Endometrium (tissue), 2 donors: ENCODE measurements around the gene SNAP25.

Source experiments
- FAIRE-seq: peaks from 2 replicates; lab custom pipeline; 2012; peaks lifted over from hg19 to GRCh38; lab: Jason Lieb, UNC
- donor health status: control.
- donor health status: control.

The SNAP25 gene

DNA sequence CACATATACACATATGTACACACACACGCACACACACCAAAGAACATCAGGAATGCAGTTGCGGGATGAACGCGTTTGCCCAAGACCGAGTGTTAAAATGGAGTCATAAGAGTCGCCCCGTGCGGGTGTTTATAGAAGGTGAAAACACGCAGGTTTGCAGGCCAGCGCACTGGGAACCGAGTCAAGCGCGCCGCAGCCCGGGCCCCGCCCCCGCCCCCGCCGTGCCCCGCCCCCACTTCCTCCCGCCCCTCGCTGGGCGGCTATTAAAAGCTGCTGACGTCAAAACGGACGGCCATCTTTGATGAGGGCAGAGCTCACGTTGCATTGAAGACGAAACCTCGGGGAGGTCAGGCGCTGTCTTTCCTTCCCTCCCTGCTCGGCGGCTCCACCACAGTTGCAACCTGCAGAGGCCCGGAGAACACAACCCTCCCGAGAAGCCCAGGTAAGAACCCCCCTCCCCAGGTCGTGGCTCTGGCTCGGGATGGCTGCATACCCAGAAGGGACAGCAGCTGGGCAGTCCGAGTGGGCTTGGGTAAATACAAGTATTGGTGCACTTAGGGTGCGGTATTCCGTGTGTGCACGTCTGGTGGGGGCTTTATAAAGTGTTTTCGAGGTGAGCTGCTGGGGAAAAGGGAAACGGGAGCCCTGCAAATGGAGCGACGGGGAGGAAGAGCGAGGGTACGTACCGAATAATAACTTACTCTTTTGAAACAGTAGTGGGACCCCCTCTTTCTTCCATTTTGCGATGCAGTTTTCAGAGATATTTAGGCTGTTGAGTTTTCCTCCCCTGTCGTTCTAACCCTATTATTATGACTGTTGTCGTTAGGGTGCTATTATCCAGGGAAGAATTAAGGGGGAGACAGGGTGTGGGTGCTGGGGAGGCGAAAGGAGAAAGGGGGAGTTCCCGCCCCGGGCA lies at the start of gene SNAP25:
Gene SNAP25 (plus strand): TSS at position 295 of the 916 bp plus-strand sequence. CDS start 56,662 bp downstream, outside the sequence.
- FAIRE-seq, result no peak

DNA sequence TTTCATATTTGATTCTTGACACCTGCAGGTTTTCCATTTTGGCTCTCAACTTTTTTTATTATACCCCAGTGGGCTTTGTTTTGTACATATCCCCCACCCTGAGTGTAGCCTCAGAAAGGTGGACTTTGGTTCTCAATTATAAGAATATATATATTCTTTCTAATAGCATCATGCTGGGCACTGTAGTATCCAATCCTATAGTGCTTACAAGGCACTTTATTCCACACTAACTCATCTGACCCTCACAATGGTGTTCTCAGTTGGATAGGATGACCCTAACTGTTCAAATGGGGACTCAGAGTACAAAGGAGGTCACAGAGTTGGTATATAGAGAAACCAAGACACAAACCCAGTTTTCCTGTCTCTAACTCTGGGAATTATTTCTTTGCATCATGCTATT lies 48.9 kb upstream of the SNAP25 start:
- no peak for FAIRE-seq

DNA sequence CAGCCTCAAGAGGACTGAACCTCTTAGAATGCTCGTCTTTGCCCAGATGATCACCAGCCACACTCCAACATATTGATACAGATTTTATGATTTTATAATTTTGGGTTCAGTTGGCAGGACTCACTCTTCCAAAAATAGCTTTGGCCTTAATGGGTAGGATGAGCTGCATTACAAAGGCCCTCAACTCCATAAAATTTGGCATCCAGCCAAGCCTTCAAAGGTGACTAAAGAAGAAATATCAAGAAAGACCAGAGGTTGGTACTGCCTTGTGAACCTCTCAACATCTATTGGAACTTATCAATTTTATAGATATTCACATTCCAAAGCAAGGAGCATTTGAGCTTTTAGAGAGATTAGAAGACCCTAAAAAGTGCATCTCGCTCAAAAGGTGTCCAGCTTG lies 48.4 kb upstream of the SNAP25 start:
- no peak for FAIRE-seq

DNA sequence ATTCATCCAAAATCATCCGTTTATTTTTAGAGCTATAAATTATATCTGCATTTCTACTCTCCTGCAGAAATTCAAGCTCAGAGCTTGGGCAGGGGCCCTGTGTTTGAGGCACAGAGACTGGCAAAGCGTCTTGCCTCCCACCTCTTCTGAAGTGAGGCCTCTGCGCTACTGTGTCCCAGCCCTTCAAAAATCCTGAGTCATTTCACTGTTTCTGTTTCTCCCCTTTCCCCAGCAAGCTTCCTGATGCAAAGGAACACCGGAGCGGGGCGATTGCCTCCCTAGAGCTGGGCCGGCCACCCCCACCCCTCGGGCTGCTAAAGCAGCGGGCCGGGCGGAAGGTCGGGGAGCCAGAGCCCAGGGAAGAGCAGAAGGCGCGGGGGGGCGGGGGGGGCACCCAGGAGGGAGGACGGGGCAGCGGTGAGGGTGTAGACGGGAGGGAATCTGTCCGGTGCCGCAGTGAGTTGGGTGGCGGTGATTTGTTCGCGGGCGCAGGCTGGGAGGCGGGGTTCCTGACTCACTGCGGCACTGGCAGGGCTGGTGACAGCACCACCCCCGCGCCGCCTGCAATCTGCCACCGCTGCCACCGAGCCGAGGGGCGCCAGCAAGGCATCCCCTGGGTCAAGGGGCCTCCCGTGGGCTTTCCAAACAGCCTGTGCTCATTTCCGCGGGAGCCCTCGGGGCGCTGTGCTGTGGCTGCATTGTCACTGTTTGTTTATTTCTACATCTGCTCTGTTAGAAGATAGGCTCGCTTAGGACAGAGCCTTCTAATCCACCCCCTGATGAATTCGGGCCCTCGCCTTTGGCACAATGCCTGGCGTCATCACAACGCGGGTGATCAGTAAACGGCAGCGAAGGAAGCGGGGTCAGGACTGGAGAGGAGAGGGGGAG lies 46.5 kb upstream of the SNAP25 start:
- FAIRE-seq, result no peak

DNA sequence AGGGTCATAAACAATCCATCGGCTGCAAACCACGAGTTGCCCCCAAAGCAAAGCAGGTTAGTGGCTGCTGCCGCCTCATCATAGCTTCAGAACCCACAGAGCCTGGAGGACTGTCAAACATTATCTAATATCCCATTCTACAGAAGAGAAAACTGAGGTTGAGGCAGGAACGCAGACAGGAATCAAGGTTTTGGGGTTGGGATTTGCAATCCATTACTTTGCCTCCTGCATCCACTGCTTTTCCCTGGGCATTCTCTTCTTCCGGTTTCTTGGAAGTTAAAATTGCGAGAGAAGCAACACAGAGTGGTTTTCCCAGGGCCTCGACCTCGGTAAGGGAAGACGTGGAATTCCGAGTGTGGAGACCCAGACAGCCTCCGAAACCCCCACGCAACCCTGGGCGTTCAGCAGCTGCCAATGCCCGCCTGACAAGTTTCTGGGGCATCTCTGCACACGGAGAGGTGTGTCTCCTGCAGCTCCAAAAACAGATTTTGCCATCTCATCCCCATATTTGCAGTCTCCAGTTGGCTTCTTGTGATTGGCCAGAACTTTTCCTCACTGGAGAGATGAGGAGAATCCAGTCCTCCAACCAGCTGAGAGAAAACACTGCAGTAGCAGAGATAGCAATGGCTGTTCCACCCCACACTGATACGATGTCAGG lies 45.5 kb upstream of the SNAP25 start:
- FAIRE-seq, result no peak

DNA sequence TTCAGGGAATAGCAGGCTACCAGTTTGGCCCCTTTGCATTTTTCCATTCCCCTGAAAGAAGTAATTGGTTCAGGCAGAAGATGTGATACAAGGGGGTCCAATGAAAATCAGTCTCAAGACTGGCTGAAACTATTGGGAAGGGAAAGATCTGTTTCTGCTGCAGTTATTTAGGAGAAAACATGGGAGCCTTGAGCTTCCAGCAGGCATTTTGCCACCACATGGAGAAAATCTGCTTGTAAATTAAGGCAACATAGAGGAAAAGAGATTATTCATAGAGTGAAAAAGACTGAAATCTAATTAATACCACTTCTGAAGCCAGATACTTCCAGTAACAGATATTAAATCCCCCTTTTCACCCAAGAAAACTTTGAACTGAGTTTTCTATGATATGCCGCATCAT lies 44.2 kb upstream of the SNAP25 start:
- no peak for FAIRE-seq

DNA sequence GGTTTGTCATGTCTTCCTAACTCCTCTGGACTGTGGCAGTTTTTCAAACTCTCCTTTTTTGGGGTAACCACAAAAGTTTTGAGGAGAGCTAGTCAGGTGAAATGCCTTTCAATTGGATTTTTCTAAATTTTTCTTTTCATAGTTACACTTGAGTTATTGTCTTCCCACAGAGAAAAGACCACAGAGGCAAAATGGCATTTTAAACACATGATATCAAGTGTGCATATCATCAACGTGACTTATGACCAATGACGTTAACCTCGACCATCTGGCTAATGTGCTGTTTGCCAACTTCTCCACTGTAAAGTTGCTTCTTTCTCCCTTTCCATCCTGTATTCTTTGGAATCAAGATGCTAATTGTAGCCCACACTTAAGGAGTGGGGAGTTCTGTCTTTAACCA lies 41.3 kb upstream of the SNAP25 start:
- no peak for FAIRE-seq

DNA sequence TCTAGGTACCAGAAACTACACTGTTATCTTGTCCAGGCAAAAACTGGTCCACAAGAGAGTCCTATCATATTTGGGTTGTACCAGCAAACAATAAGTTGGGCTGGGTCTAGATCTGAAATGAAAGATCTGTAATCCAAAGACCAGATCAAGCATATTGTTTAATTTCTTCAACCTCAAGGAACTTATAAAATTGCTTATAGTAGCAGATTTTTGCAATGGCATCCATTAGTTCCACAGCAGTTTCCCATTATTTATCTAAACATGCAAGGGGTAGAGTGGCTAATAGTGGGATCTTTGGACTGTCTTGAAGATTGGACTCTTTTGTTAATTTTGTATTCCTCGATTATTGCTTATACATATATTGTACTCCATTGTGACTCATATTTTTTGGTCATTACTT lies 40.5 kb upstream of the SNAP25 start:
- FAIRE-seq, result no peak

DNA sequence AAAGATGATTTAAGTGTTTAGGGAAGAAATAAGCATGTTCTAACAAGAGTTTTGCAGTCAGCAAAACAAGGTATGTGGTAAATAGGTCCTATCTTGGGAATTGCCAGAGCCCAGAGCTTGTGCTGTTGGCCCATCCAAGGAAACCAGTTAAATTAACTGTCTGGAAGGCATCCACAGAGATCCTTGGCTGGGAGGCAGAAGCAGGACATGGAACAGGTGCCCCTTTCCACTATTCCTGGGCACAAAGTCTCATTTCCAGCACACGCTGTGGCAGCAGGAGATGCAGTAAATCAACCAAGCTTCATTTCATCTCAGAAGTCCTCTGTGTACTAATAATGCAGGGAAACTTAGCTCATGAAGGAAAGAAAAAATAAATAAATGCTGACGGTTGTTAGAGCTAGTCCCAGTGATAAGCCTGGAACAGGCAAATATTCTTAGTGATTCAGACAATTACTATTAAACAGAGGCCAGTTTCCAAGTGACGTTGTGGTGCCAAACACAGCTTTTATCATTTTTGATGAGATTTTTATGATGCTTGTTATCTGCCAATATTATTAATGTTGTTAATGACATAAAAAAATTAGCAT lies 39.8 kb upstream of the SNAP25 start:
- no peak for FAIRE-seq

DNA sequence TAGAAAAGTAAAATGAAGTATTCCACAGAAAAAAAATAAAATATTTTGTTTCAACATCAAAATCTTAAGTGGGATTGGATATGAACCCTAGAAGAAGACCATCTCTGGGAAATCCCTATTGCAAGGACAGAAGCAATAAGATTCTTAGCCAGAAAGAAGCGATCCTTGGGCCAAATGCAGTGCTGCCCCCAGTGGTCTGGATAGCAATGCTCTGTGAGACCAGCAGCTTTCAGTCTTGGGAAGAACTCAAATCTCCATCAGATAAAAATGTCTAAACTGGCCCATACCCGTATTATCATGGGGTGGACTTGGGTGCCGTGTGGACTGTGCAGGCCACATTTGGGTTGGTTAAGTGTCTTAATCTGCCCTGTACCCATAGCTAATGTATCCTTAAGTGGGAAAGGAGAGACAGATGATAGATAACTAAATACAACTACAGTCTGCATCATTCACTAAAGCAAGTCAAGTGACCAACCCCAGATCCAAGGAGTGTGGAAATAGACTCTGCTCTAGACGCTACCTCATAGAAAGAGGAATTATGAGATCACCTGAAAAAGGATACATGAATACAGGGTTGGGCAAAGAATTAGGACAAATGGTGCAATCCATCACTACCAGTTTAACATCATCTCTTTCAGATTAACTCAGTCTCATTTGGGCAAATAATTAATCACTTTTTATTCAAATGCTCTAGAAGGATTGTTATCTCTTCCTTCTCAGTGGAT lies 38.9 kb upstream of the SNAP25 start:
- FAIRE-seq, result no peak

DNA sequence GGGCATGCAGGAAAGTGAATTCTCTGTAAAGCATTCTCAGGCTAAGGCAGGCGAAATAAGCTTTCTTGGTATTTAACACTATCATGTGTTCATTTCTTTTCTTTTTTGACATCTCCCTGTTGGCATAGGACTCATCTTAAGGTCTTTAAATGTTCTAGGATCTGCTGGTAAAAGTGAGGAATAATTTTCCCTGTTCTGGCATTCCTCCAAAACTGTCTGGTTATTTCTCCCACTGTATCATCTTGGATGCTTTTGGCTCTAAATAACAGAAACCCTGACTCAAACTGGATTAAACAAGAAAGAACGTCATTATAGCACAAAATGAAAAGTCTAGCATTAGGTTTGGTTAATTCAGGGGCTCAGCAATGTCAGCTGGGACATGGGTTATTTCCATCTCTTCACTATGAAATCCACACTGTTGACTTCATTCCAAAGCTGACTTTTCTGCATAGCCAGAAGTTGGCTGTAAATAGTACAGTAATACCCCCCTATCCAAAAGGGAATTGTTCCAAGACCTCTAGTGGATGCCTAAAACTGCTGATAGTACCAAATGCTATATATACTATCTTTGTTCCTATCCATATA lies 37.9 kb upstream of the SNAP25 start:
- no peak for FAIRE-seq

DNA sequence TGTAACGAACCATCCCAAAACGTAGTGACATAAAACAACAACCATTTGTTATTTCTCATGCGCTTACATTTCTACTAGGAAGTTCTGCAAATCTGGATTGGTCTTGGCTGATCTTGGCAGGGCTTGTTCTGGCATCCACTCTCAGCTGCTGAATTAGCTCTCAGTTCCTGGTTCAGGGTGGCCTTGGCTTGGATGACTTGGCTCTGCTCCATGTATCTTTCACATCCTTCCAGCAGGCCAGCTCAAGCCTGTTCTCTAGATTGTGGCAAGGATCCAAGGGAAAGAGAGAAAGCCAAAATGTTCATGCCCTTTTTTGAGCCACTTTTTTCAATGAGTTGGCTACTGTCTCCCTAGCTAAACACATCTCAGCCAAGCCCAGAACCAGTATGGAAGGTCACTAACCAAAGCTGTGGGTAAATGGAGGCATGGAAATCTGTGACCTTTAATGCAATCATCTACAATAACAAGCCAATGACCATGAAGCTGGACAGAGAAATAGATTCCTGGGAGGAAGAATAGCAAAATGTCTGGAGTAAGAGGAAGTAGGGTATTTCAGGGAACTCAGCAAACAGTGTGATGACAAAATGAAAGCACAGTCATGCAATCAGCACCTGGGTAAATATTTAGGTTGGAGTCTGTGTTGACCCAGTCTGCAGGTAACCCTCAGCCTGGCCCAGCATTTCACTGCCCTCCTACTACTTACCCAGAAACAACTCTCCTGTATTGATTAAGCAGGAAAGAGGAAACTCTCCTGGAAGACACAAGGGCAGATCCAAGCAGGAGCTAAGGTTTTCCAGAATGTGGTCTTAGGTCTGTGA lies 32.7 kb upstream of the SNAP25 start:
- FAIRE-seq, result no peak

DNA sequence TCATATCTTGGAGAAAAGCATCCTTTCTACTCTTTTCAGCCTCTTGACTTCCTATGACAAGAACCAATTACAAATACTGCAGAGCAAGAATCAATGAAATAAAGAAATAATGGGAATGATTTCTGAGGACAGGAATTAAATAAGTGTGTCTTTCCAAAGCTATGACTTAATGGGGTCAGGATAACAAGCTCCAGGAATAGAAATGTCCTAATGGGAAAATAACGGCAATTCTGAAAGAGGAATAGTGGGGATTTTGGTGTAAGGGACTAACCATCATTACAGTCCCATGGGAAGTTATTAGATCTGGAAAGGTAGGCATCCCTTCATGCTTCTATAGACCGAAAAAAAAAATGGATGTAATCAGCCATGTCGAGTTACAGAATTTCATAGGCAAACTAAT lies 28.2 kb upstream of the SNAP25 start:
- no peak for FAIRE-seq

DNA sequence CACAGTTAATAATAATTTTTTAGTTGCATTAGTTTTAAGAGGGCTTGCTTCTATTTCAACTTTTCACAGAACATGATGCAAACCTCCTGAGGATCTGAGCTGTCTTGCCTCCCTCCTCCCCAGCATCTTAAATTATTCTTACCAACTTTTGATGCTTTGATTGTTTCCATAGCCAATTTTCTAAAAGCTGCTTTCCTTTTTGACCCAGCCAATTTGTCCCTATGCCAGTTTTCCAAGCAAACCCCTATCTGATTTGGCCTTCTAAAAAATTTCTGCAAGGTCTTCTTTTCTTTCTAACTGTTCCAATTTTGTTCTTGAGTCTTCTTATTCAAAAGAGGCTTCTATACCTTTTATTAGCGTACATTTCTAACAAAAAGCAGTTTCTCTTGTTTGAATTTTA lies 26.5 kb upstream of the SNAP25 start:
- FAIRE-seq, result no peak

DNA sequence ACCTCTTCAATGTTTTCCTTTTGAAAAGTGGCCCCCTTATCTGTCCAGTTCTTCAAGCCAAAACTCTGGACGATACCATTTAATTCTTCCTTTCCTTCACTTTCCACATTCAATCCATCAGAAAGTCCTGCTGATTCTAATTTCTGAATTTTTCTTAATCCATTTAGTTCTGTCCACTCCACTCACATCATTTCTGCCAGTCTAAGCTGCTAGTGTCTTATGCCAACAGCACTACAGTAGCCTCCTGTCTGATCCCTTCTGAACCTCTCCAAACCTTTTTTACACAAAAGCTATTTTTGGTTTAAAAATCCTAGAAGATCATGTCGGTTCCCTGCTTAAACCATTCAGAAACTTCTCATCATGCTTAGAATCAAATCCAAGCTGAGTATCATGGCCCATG lies 24.5 kb upstream of the SNAP25 start:
- FAIRE-seq, result no peak

DNA sequence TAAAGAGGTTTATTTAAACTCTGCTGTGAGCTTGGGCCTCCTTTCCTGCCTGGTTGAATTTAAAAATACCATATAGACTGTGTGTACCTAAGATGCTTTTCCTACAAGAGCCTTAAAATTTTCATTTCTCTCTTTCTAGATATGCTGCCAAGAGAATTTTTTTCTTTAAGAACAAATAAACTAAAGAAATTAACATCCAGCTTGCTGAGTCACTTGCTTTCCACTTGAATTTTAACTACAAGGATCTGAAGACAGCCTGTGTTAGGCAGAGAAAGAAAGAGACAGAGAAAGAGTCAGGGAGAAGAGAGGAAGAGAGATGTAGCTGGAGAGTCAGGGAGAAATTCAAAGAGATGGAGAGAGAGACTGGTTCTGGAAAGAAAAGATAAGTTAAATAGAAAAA lies 18.3 kb upstream of the SNAP25 start:
- no peak for FAIRE-seq

DNA sequence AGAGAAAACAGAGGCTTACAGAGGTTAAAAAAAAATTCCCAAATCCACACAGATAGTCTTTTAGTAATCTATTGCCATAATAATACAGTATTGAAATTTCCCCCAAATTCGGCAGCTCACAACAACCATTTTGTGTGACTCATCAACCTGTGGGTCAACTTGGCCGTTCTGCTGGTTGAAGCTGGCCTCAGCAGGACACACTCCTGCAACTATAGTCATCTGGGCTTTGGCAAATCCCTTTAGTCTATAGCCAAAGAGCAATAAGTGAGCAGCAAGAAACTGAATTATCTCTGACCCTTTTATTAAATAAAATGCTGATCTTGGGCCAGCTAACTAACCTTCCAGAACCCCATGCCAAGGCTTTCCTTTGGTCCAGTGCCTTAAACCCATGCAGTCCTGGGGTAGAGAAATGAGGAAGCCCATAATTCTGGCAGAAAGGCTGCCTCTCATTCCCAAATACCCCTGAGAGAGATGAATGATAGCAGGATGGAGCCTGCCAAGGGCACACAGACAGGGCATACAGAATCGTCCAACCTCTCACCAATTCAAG lies 17.2 kb upstream of the SNAP25 start:
- FAIRE-seq, result no peak

DNA sequence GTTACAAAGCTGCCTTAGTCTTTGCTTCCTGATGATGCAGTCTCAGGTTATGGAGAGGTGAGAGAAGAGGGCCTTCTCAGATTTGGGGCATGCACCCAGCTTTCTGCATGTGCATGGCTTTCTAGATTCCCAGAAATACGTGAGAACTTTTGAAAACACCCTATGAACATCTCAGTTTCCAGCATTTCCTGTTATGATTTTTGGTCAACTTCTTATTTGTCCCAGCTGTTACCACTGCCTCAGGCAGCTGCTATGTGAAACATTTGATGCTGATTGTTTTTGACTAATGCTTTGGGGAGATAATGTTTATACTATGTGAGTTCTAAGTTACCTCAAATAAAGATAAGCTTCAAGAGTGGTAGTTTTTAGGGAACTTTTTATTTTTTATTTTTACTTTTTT lies 9.5 kb upstream of the SNAP25 start:
- no peak for FAIRE-seq

DNA sequence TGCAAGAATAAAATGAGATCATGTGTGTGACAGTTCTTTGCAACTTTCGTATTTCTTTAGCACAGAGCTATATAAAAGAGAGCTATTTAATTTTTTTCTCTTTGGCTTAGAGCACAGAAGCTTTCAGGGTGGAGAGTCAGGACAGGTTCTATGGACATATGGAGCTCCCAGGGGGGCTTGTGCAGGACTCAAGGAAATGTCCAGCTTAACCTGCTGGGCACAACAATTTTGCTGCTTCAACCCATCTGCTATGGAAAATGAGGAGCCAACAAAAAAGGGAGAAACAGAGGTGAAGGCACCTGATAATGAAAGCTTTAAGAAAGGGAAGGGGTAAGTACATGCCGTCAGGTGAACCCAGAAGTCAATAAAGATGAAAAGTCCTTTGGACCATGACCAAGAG lies 5.1 kb upstream of the SNAP25 start:
- FAIRE-seq, result no peak
